PC-3 (cell line): Measurements from ENCODE around the gene HRH2.

Experiments
- CTCF ChIP-seq: fragments of 300-600 bp; sonication (generic); conservative IDR thresholded peaks from 2 replicates; pipeline ENCODE4 v1.5.1; 2017; ENCODE audit warnings: antibody characterized with exemption, low read depth, mild to moderate bottlenecking, low read length
- EZH2 ChIP-seq: fragments of 300-600 bp; sonication (generic); IDR thresholded peaks from one replicate; pipeline ENCODE4 v1.6.1; 2017; ENCODE audit warnings: antibody characterized with exemption, mild to moderate bottlenecking, low read length; ENCODE audit not compliant: unreplicated experiment
- EZH2phosphoT487 ChIP-seq: fragments of 300-600 bp; sonication (generic); IDR thresholded peaks from 2 replicates; pipeline ENCODE4 v1.6.1; 2018; ENCODE audit warnings: mild to moderate bottlenecking, antibody characterized with exemption, low read length, borderline replicate concordance

DNA sequence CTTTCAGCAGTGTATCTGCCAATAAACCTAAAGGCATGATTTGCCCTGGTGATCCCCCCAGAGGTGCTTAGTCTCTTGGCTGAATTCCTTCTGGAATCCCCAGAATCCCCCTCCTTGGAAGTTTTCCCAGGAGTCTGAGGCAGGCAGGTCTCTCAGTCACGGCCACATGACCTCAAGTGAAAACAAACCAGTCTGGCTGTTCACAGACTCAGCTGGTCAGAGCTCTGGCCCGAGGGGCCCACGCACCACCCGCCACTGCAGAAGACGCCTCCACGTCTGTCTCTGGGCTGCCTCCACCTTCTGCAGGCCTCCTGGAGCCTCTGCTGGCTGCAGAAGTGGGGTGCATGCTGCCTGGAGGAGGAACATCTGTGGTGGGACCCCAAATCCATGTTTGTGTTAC is 52.5 kb downstream of the HRH2 start:
- TF ChIP-seq EZH2 = no peak
- no peak for TF ChIP-seq EZH2phosphoT487
- no peak for TF ChIP-seq CTCF
